Bronchial epithelial cell (primary cell): ENCODE data around the gene UTP14C. TPM values are rescaled to one million over a fixed set of nuclear protein-coding genes. Genes with fewer than 3 reads are reported as not detected.
A peak's percentile ranks its signal among the peaks of the same experiment; 100 is the strongest.

ENCODE experiments used
- DNase-seq: peaks from one replicate; pipeline ENCODE4 v3.0.0-alpha.2; 2010; ENCODE audit warnings: low read depth
- FAIRE-seq: peaks from 2 replicates; lab custom pipeline; 2011; peaks lifted over from hg19 to GRCh38; lab: Jason Lieb, UNC
- H3K27me3 ChIP-seq: 2 replicates; pipeline ENCODE4 v1.5.1; 2011; ENCODE audit warnings: low read length; ENCODE audit not compliant: control insufficient read depth, insufficient read depth
- H3K36me3 ChIP-seq: 2 replicates; pipeline ENCODE4 v1.5.1; 2011; ENCODE audit warnings: low read length; ENCODE audit not compliant: control insufficient read depth, insufficient read depth
- H3K4me3 ChIP-seq: 2 replicates; pipeline ENCODE4 v1.5.1; 2011; ENCODE audit warnings: mild to moderate bottlenecking, low read depth, low read length, control low read depth
- total RNA-seq: library from RNA; depleted of rRNA; stranded (reverse); fragments of >200 nt; gene quantifications from 2 replicates; pipeline ENCODE4 v1.2.1, GENCODE V29; 2014
- TF ChIP-seq, protein P1 (sequence below): IDR thresholded peaks from 2 replicates; pipeline ENCODE4 v1.5.1; 2011; ENCODE audit warnings: mild to moderate bottlenecking, moderate library complexity, low read length, control low read depth, inconsistent platforms; ENCODE audit not compliant: insufficient read depth, severe bottlenecking

UTP14C gene
- total RNA-seq, 1 donor from 2014 or later: 10.8 TPM

DNA sequence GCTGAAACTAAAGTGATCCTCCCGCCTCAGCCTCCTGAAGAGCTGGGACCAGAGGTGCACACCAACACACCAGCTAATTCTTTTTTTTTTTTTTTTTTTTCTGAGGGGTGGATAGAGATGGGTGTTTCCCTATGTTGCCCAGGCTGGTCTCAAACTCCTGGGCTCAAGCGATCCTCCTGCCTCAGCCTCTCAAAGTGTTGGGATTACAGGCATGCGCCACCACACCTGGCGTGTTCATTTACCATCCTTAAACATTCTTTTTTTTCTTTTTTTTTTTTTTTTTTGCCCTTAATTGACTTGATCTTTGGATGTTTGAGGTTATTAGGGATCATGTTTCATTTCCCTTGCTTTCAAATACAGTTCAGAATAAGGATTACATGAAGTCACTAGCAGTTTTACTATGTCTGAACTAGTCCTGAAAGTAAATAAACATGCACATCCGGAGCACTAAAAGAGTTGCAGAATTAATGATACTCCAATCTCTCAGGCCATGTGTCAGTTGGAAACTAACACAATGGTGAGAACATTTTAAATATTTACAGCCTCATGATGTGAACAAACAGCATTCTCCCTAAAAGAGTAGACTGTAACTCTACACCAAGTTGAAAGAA is 10.2 kb downstream of the UTP14C start:
- H3K4me3 ChIP-seq: no peak overlapping the region
- H3K36me3 ChIP-seq: no peaks in the 10 kb centered on the region
- TF ChIP-seq, protein P1, sequence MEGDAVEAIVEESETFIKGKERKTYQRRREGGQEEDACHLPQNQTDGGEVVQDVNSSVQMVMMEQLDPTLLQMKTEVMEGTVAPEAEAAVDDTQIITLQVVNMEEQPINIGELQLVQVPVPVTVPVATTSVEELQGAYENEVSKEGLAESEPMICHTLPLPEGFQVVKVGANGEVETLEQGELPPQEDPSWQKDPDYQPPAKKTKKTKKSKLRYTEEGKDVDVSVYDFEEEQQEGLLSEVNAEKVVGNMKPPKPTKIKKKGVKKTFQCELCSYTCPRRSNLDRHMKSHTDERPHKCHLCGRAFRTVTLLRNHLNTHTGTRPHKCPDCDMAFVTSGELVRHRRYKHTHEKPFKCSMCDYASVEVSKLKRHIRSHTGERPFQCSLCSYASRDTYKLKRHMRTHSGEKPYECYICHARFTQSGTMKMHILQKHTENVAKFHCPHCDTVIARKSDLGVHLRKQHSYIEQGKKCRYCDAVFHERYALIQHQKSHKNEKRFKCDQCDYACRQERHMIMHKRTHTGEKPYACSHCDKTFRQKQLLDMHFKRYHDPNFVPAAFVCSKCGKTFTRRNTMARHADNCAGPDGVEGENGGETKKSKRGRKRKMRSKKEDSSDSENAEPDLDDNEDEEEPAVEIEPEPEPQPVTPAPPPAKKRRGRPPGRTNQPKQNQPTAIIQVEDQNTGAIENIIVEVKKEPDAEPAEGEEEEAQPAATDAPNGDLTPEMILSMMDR: no peak
- H3K27me3 ChIP-seq: no peaks in the 10 kb centered on the region
- DNase-seq (peak; percentile 44), FAIRE-seq (no peak)

DNA sequence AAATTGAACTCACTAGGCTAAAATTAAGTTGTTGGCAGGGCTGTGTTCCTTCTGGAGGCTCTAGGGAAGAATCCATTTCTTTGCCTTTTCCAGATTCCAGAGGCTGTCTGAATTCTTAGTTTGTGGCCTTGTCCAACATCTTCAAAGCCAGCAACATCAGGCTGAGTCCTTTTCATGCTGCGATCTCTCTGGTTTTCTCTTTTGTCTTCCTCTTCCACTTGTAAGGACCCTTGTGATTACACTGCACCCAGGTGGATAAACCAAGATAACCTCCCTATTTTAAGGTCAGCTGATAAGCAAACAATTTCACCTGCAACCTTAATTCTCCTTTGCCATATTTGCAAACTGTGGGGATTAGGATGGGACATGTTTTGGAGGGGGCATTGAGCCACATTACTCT is 11.5 kb downstream of the UTP14C start:
- TF ChIP-seq, protein P1: no peak
- no peaks in the 10 kb centered on the region for H3K27me3 ChIP-seq
- H3K36me3 ChIP-seq: no peaks in the 10 kb centered on the region
- no peak overlapping the region for H3K4me3 ChIP-seq
- DNase-seq (no peak), FAIRE-seq (no peak)

- no peaks in the 10 kb centered on the region for H3K27me3 ChIP-seq
- FAIRE-seq (no peak), DNase-seq (no peak)
- TF ChIP-seq, protein P1: no peak
- H3K4me3 ChIP-seq: no peak overlapping the region
- H3K36me3 ChIP-seq: no peaks in the 10 kb centered on the region
These were observed 19.2 kb downstream of the UTP14C start for GRCh38 chr13:52043675-52044074.

GRCh38 chr13:52047463-52047862 is 23.0 kb downstream of the UTP14C start:
- Histone ChIP-seq H3K36me3 (no peaks in the 10 kb centered on the region), H3K4me3 (no peak overlapping the region), H3K27me3 (no peaks in the 10 kb centered on the region)
- FAIRE-seq: no peak
- DNase-seq: no peak
- TF ChIP-seq, protein P1: no peak

DNA sequence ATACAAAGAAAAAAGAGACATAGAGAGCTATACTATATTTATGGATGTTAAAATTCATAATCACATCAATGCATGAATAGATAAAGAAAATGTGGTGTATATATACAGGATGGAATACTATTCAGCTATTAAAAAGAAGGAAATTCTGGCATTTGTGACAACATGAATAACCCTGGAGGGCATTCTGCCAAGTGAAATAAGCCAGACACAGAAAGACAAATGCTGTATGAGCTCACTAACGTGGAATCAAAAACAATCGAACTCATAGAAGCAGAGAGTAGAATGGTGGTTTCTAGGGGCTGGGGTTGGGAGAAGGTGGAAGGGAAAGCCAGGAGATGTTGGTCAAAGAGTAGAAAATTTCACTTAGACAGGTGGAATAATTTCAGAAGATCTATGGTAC is 24.0 kb downstream of the UTP14C start:
- no peaks in the 10 kb centered on the region for H3K27me3 ChIP-seq
- no peaks in the 10 kb centered on the region for H3K36me3 ChIP-seq
- TF ChIP-seq, protein P1: no peak
- FAIRE-seq: no peak
- H3K4me3 ChIP-seq: no peak overlapping the region
- no peak for DNase-seq

GRCh38 chr13:52051400-52051799 is 26.9 kb downstream of the UTP14C start:
- Histone ChIP-seq H3K27me3 (no peaks in the 10 kb centered on the region), H3K36me3 (no peaks in the 10 kb centered on the region), H3K4me3 (no peak overlapping the region)
- FAIRE-seq (no peak), DNase-seq (no peak)
- TF ChIP-seq, protein P1: no peak
